ENCODE measurements around the gene AIPL1.

AIPL1 gene

GRCh38 chr17:6435968-6436367, 1.0 kb upstream of the AIPL1 start:
- Histone ChIP-seq H3K4me3 (ENCODE audit: insufficient read length, low read depth) (no peak overlapping the region), H3K9ac (ENCODE audit: insufficient read length, low read depth) (no peak overlapping the region), H3K9me3 (ENCODE audit: insufficient read depth, low read length) (peaks cover 10% of the 10 kb centered on the region), H3K36me3 (ENCODE audit: insufficient read depth, insufficient read length, low read length) (no peaks in the 10 kb centered on the region), H3K27me3 (ENCODE audit: insufficient read depth, insufficient read length) (no peaks in the 10 kb centered on the region), H3K4me1 (ENCODE audit: insufficient read depth, insufficient read length) (peaks cover 3% of the 10 kb centered on the region)
- TF ChIP-seq SUZ12 (IDR thresholded peaks at IDR 0.05; ENCODE audit: extremely low read depth, insufficient read depth, insufficient read length) (no peak), YY1 (IDR thresholded peaks at IDR 0.05; ENCODE audit: insufficient read depth, insufficient read length) (no peak), ZNF274 (IDR thresholded peaks at IDR 0.05; ENCODE audit: low read depth, low read length) (no peak)
- peak; percentile 58 for DNase-seq (ENCODE audit: low read depth, low spot score)

- TF ChIP-seq SUZ12 (IDR thresholded peaks at IDR 0.05; ENCODE audit: extremely low read depth, insufficient read depth, insufficient read length) (no peak), ZNF274 (IDR thresholded peaks at IDR 0.05; ENCODE audit: low read depth, low read length) (no peak), YY1 (IDR thresholded peaks at IDR 0.05; ENCODE audit: insufficient read depth, insufficient read length) (no peak)
- Histone ChIP-seq H3K36me3 (ENCODE audit: insufficient read depth, insufficient read length, low read length) (no peaks in the 10 kb centered on the region), H3K27me3 (ENCODE audit: insufficient read depth, insufficient read length) (no peaks in the 10 kb centered on the region)
Observed at GRCh38 chr17:6430769-6431168, 4.2 kb downstream of the AIPL1 start.

GRCh38 chr17:6429266-6429665, 5.7 kb downstream of the AIPL1 start:
- Histone ChIP-seq H3K9ac (ENCODE audit: insufficient read length, low read depth) (no peak overlapping the region), H3K27me3 (ENCODE audit: insufficient read depth, insufficient read length) (no peaks in the 10 kb centered on the region), H3K36me3 (ENCODE audit: insufficient read depth, insufficient read length, low read length) (no peaks in the 10 kb centered on the region), H3K9me3 (ENCODE audit: insufficient read depth, low read length) (peaks cover 17% of the 10 kb centered on the region), H3K4me1 (ENCODE audit: insufficient read depth, insufficient read length) (peaks cover 3% of the 10 kb centered on the region), H3K4me3 (ENCODE audit: insufficient read length, low read depth) (no peak overlapping the region)
- TF ChIP-seq ZNF274 (IDR thresholded peaks at IDR 0.05; ENCODE audit: low read depth, low read length) (no peak), YY1 (IDR thresholded peaks at IDR 0.05; ENCODE audit: insufficient read depth, insufficient read length) (no peak), SUZ12 (IDR thresholded peaks at IDR 0.05; ENCODE audit: extremely low read depth, insufficient read depth, insufficient read length) (no peak)
- no peak for DNase-seq (ENCODE audit: low read depth, low spot score)

More at GRCh38 chr17:6430769-6431168, 4.2 kb downstream of the AIPL1 start:
- Histone ChIP-seq H3K4me1 (ENCODE audit: insufficient read depth, insufficient read length) (peaks cover 5% of the 10 kb centered on the region), H3K9me3 (ENCODE audit: insufficient read depth, low read length) (peaks cover 17% of the 10 kb centered on the region), H3K4me3 (ENCODE audit: insufficient read length, low read depth) (no peak overlapping the region), H3K9ac (ENCODE audit: insufficient read length, low read depth) (no peak overlapping the region)
- DNase-seq (ENCODE audit: low read depth, low spot score) = no peak

GRCh38 chr17:6428207-6428965, 6.5 kb downstream of the AIPL1 start:
- no peak overlapping the region for H3K4me3 ChIP-seq (ENCODE audit: insufficient read length, low read depth)
- H3K9me3 ChIP-seq (ENCODE audit: insufficient read depth, low read length) = peaks cover 17% of the 10 kb centered on the region
- no peak for DNase-seq (ENCODE audit: low read depth, low spot score)
- H3K4me1 ChIP-seq (ENCODE audit: insufficient read depth, insufficient read length) = peaks cover 3% of the 10 kb centered on the region
- TF ChIP-seq YY1 (IDR thresholded peaks at IDR 0.05; ENCODE audit: insufficient read depth, insufficient read length) (no peak), SUZ12 (IDR thresholded peaks at IDR 0.05; ENCODE audit: extremely low read depth, insufficient read depth, insufficient read length) (no peak), ZNF274 (IDR thresholded peaks at IDR 0.05; ENCODE audit: low read depth, low read length) (no peak)
- no peak overlapping the region for H3K9ac ChIP-seq (ENCODE audit: insufficient read length, low read depth)
- H3K36me3 ChIP-seq (ENCODE audit: insufficient read depth, insufficient read length, low read length) = no peaks in the 10 kb centered on the region
- H3K27me3 ChIP-seq (ENCODE audit: insufficient read depth, insufficient read length) = no peaks in the 10 kb centered on the region

GRCh38 chr17:6427279-6427781, 7.6 kb downstream of the AIPL1 start:
- Histone ChIP-seq H3K36me3 (ENCODE audit: insufficient read depth, insufficient read length, low read length) (no peaks in the 10 kb centered on the region), H3K9me3 (ENCODE audit: insufficient read depth, low read length) (peaks cover 17% of the 10 kb centered on the region), H3K9ac (ENCODE audit: insufficient read length, low read depth) (no peak overlapping the region), H3K27me3 (ENCODE audit: insufficient read depth, insufficient read length) (no peaks in the 10 kb centered on the region), H3K4me3 (ENCODE audit: insufficient read length, low read depth) (no peak overlapping the region), H3K4me1 (ENCODE audit: insufficient read depth, insufficient read length) (peaks cover 5% of the 10 kb centered on the region)
- TF ChIP-seq YY1 (IDR thresholded peaks at IDR 0.05; ENCODE audit: insufficient read depth, insufficient read length) (no peak), SUZ12 (IDR thresholded peaks at IDR 0.05; ENCODE audit: extremely low read depth, insufficient read depth, insufficient read length) (no peak), ZNF274 (IDR thresholded peaks at IDR 0.05; ENCODE audit: low read depth, low read length) (no peak)
- no peak for DNase-seq (ENCODE audit: low read depth, low spot score)

- Histone ChIP-seq H3K27me3 (ENCODE audit: insufficient read depth, insufficient read length) (no peaks in the 10 kb centered on the region), H3K9ac (ENCODE audit: insufficient read length, low read depth) (no peak overlapping the region), H3K4me3 (ENCODE audit: insufficient read length, low read depth) (no peak overlapping the region), H3K9me3 (ENCODE audit: insufficient read depth, low read length) (peaks cover 13% of the 10 kb centered on the region), H3K4me1 (ENCODE audit: insufficient read depth, insufficient read length) (peaks cover 7% of the 10 kb centered on the region), H3K36me3 (ENCODE audit: insufficient read depth, insufficient read length, low read length) (no peaks in the 10 kb centered on the region)
- no peak for TF ChIP-seq SUZ12 (IDR thresholded peaks at IDR 0.05; ENCODE audit: extremely low read depth, insufficient read depth, insufficient read length)
- DNase-seq (ENCODE audit: low read depth, low spot score) = no peak
Observed at GRCh38 chr17:6426356-6427101, 8.4 kb downstream of the AIPL1 start.

- TF ChIP-seq ZNF274 (IDR thresholded peaks at IDR 0.05; ENCODE audit: low read depth, low read length) = no peak
- no peak for TF ChIP-seq SUZ12 (IDR thresholded peaks at IDR 0.05; ENCODE audit: extremely low read depth, insufficient read depth, insufficient read length)
- no peak for TF ChIP-seq YY1 (IDR thresholded peaks at IDR 0.05; ENCODE audit: insufficient read depth, insufficient read length)
- Histone ChIP-seq H3K36me3 (ENCODE audit: insufficient read depth, insufficient read length, low read length) (no peaks in the 10 kb centered on the region), H3K4me1 (ENCODE audit: insufficient read depth, insufficient read length) (peaks cover 7% of the 10 kb centered on the region), H3K4me3 (ENCODE audit: insufficient read length, low read depth) (no peak overlapping the region), H3K27me3 (ENCODE audit: insufficient read depth, insufficient read length) (no peaks in the 10 kb centered on the region), H3K9me3 (ENCODE audit: insufficient read depth, low read length) (peaks cover 2% of the 10 kb centered on the region), H3K9ac (ENCODE audit: insufficient read length, low read depth) (no peak overlapping the region)
- no peak for DNase-seq (ENCODE audit: low read depth, low spot score)
Observed at GRCh38 chr17:6425407-6425806, 9.5 kb downstream of the AIPL1 start.
